Ishikawa (cell line): ENCODE results near the gene TOMM7.

Experiments
- CEBPB ChIP-seq: IDR thresholded peaks from 2 replicates; pipeline ENCODE4 v1.6.1; 2012
- CREB1 ChIP-seq: IDR thresholded peaks from 2 replicates; pipeline ENCODE4 v1.6.1; 2012; ENCODE audit warnings: low read depth
- EGR1 ChIP-seq: IDR thresholded peaks from 2 replicates; pipeline ENCODE4 v1.6.1; 2012
- EP300 ChIP-seq: IDR thresholded peaks from 2 replicates; pipeline ENCODE4 v1.6.1; 2012; ENCODE audit warnings: borderline replicate concordance
- FOXM1 ChIP-seq: IDR thresholded peaks from 2 replicates; pipeline ENCODE4 v1.6.1; 2012; ENCODE audit warnings: low read depth, borderline replicate concordance
- MAX ChIP-seq: IDR thresholded peaks from 2 replicates; pipeline ENCODE4 v1.6.1; 2012
- NFIC ChIP-seq: IDR thresholded peaks from 2 replicates; pipeline ENCODE4 v1.6.1; 2012
- RAD21 ChIP-seq: IDR thresholded peaks from 2 replicates; pipeline ENCODE4 v1.6.1; 2012; ENCODE audit warnings: low read depth
- REST ChIP-seq: IDR thresholded peaks from 2 replicates; pipeline ENCODE4 v1.6.1; 2012; ENCODE audit warnings: low read depth, mild to moderate bottlenecking
- TAF1 ChIP-seq: IDR thresholded peaks from 2 replicates; pipeline ENCODE4 v1.6.1; 2012; ENCODE audit warnings: low read depth, mild to moderate bottlenecking
- TCF12 ChIP-seq: IDR thresholded peaks from 2 replicates; pipeline ENCODE4 v1.6.1; 2012; ENCODE audit warnings: low read depth
- TEAD4 ChIP-seq: IDR thresholded peaks from 2 replicates; pipeline ENCODE4 v1.6.1; 2012
- USF1 ChIP-seq: IDR thresholded peaks from 2 replicates; pipeline ENCODE4 v1.6.1; 2012
- YY1 ChIP-seq: IDR thresholded peaks from 2 replicates; pipeline ENCODE4 v1.6.1; 2012; ENCODE audit warnings: low read depth
- ZBTB7A ChIP-seq: IDR thresholded peaks from 2 replicates; pipeline ENCODE4 v1.6.1; 2012; ENCODE audit warnings: low read depth

TOMM7 gene

GRCh38 chr7:22771194-22771871 is 51.3 kb downstream of the TOMM7 start:
- TF ChIP-seq CEBPB, result no peak
- TF ChIP-seq EP300, result no peak
- TF ChIP-seq USF1, result no peak
- no peak for TF ChIP-seq FOXM1
- TF ChIP-seq TCF12, result no peak
- TF ChIP-seq EGR1, result no peak
- no peak for TF ChIP-seq ZBTB7A
- no peak for TF ChIP-seq TAF1
- no peak for TF ChIP-seq CREB1
- TF ChIP-seq RAD21, result no peak
- TF ChIP-seq NFIC, result no peak
- TF ChIP-seq YY1, result no peak
- TF ChIP-seq TEAD4, result no peak
- TF ChIP-seq MAX, result no peak
- TF ChIP-seq REST, result no peak

- TF ChIP-seq TEAD4 (no peak), FOXM1 (no peak), RAD21 (no peak), ZBTB7A (no peak), EP300 (no peak), TCF12 (no peak), REST (no peak), CEBPB (no peak)
Measured at GRCh38 chr7:22765609-22766008, 57.0 kb downstream of the TOMM7 start.
